ENCODE measurements around the gene NCOR1. TPM values are rescaled to one million over a fixed set of nuclear protein-coding genes. Genes with fewer than 3 reads are reported as not detected.
"Not testable (repeated sequence)": the region's sequence is repeated elsewhere in the genome, so short reads cannot be mapped to it uniquely, and the experiment has no call there.

Gene NCOR1
- total and polyA plus RNA-seq, 2 of the 13 experiments (the other 11 are each of a cell fraction or from before 2014, with no cell fraction given): 57.0 to 71.7 TPM

DNA sequence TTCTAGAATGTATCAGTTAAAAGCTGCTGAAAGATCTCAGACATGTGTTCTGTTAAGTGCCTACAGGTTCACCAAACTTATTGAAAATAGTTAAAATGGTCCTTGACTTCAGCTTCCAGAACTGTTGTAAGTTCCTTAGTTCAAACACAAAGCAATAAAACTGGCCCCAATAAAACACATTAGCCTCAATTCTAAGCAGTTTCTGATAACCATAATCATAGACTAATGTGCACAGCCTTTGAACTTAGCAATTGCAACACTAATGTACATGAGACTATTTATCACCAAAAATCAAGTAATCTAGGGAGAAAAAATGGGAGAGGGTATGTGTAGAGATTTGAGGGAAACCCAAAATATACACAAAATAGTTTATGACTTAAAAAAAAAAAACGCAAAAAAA lies 17.1 kb upstream of the NCOR1 start (continued):
- TF ChIP-seq YEATS2 (CRISPR knock-in tag; IDR thresholded peaks at IDR 0.05; ENCODE audit: borderline replicate concordance) (no peak), CCDC6 (CRISPR knock-in tag; IDR thresholded peaks at IDR 0.05) (no peak)
- TF ChIP-seq, protein P1, sequence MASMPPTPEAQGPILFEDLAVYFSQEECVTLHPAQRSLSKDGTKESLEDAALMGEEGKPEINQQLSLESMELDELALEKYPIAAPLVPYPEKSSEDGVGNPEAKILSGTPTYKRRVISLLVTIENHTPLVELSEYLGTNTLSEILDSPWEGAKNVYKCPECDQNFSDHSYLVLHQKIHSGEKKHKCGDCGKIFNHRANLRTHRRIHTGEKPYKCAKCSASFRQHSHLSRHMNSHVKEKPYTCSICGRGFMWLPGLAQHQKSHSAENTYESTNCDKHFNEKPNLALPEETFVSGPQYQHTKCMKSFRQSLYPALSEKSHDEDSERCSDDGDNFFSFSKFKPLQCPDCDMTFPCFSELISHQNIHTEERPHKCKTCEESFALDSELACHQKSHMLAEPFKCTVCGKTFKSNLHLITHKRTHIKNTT (CRISPR knock-in tag; IDR thresholded peaks at IDR 0.05): no peak

DNA sequence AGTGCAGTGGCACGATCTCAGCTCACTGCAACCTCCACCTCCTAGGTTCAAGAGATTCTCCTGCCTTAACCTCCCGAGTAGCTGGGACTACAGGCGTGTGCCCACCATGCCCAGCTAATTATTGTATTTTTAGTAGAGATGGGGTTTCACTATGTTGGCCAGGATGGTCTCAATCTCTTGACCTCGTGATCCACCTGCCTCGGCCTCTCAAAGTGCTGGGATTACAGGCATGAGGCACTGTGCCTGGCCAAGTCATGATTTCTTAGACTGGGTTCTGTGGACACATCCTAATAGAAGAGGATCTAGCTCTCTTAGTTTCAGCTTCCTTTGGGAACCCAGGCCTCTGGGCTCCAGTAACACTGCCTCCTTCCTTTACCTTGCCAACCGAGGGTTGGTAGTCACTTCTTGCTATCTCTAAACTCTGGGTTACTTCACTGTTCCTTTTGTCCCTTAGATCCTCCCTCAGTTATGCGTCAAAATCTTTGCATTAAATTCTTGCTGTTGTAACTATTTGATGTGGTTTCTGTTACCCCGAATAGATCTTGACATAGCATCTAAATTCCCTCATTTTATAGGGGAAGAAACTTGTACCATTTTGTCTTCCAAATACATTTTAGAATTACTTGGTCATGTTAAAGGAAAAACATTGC lies 14.7 kb upstream of the NCOR1 start:
- BruUV-seq (replicated peaks); H3K79me2 ChIP-seq (ENCODE audit: insufficient read depth, low read length); in situ Hi-C loops (cut with HindIII; ENCODE audit: extremely low pct_ligation_motif_present, low pct_unique_long_range_greater_than_20kb); ATAC-seq; H3K4me2 ChIP-seq (ENCODE audit: low read depth, low read length); DNase-seq (ENCODE audit: low spot score); H3K27ac ChIP-seq (ENCODE audit: extremely low read length, insufficient read depth, low read length); H3K36me3 ChIP-seq (replicated peaks in 1 of 2; ENCODE audit: control insufficient read depth in 1 of 2, insufficient read depth in 2 of 2, low read length in 2 of 2); H3K27me3 ChIP-seq (ENCODE audit: control insufficient read depth in 1 of 2, insufficient read depth in 2 of 2, low read length in 2 of 2); CTCF ChIA-PET (ENCODE audit: low intra/inter-chr PET ratio, low total read pairs); H2AFZ ChIP-seq (ENCODE audit: low read length); H3K4me1 ChIP-seq (ENCODE audit: insufficient read depth, low read length); FAIRE-seq; H3K4me3 ChIP-seq (replicated peaks in 1 of 3; ENCODE audit: insufficient read depth in 1 of 3, low read depth in 2 of 3, low read length in 3 of 3); H4K20me1 ChIP-seq (ENCODE audit: insufficient read depth, low read length); intact Hi-C loops (cut with micrococcal nuclease; ENCODE audit: unreplicated experiment); H3K9ac ChIP-seq (ENCODE audit: insufficient read depth, low read depth, low read length); H3K9me3 ChIP-seq (ENCODE audit: low read length): not testable (repeated sequence)
- POLR2A ChIA-PET: interaction anchor here (1.4 to 3.5 kb wide), 2 partner anchors 13 to 14 kb away, joined by 6 to 9 read pairs; partner anchors contain the start of genes NCOR1 and PIGL
- whole genome bisulfite sequencing (ENCODE audit: low lambda C conversion rate): 97% methylated on average over 7 of the region's 8 CpGs

DNA sequence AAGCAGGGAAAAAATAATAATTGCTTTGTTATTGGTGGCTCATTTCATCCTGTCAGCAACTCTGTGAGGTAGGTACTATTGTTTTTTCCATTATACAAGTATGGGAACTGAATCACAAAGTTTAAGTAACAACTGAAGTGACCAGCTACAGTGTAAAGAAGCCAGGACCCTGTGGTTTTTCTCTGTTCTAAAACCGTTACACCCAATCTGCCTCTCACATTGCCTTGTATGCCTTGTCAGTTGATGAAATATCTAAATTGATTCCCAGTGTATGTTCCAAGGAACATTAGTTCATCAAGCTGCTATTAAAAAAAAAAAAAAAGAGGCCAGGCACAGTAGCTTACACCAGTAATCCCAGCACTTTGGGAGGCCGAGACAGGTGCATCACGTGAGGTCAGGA lies 7.1 kb upstream of the NCOR1 start:
- in situ Hi-C loops (cut with HindIII; ENCODE audit: extremely low pct_ligation_motif_present, low pct_unique_long_range_greater_than_20kb): no loop called here
- H3K4me3 ChIP-seq (replicated peaks in 1 of 3; ENCODE audit: insufficient read depth in 1 of 3, low read depth in 2 of 3, low read length in 3 of 3): no peak overlapping the region
- no TSS peak for BruUV-seq (replicated peaks)

More for the DNA sequence above, 7.1 kb upstream of the NCOR1 start:
- Histone ChIP-seq H2AFZ (ENCODE audit: low read length) (no peak overlapping the region), H3K4me1 (ENCODE audit: insufficient read depth, low read length) (peaks cover 15% of the 10 kb centered on the region; the same call in 1 of the 2 replicates), H3K9ac (ENCODE audit: insufficient read depth, low read depth, low read length) (no peak overlapping the region), H3K27ac (ENCODE audit: extremely low read length, insufficient read depth, low read length) (no peak overlapping the region), H3K9me3 (ENCODE audit: low read length) (no peaks in the 10 kb centered on the region), H3K79me2 (ENCODE audit: insufficient read depth, low read length) (peaks cover 25% of the 10 kb centered on the region), H3K36me3 (replicated peaks in 1 of 2; ENCODE audit: control insufficient read depth in 1 of 2, insufficient read depth in 2 of 2, low read length in 2 of 2) (peaks cover 0 to 2% of the 10 kb centered on the region in 2 experiments; a peak in 2 of 5 replicates), H4K20me1 (ENCODE audit: insufficient read depth, low read length) (no peaks in the 10 kb centered on the region), H3K4me2 (ENCODE audit: low read depth, low read length) (no peak overlapping the region), H3K27me3 (ENCODE audit: control insufficient read depth in 1 of 2, insufficient read depth in 2 of 2, low read length in 2 of 2) (no peaks in the 10 kb centered on the region; a peak in 1 of 5 replicates)
- no peak for FAIRE-seq
- 98% methylated on average over 3 of the region's 3 CpGs for WGBS (ENCODE audit: low lambda C conversion rate)
- TF ChIP-seq SOX6 (IDR thresholded peaks at IDR 0.05) (no peak), SOX6 (CRISPR knock-in tag; IDR thresholded peaks at IDR 0.05) (no peak), HDAC6 (IDR thresholded peaks at IDR 0.05; ENCODE audit: low read depth, low read length) (no peak), RBFOX2 (IDR thresholded peaks at IDR 0.05; ENCODE audit: low read depth, low read length) (0 out of 2 replicates have a peak, but pooled peaks have one; percentile 36), BRD4 (CRISPR knock-in tag; IDR thresholded peaks at IDR 0.05) (no peak)
- TF ChIP-seq, protein P2, sequence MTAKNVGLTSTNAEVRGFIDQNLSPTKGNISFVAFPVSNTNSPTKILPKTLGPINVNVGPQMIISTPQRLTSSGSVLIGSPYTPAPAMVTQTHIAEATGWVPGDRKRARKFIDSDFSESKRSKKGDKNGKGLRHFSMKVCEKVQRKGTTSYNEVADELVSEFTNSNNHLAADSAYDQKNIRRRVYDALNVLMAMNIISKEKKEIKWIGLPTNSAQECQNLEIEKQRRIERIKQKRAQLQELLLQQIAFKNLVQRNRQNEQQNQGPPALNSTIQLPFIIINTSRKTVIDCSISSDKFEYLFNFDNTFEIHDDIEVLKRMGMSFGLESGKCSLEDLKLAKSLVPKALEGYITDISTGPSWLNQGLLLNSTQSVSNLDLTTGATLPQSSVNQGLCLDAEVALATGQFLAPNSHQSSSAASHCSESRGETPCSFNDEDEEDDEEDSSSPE (CRISPR knock-in tag; IDR thresholded peaks at IDR 0.05): no peak
- TF ChIP-seq, protein P3, sequence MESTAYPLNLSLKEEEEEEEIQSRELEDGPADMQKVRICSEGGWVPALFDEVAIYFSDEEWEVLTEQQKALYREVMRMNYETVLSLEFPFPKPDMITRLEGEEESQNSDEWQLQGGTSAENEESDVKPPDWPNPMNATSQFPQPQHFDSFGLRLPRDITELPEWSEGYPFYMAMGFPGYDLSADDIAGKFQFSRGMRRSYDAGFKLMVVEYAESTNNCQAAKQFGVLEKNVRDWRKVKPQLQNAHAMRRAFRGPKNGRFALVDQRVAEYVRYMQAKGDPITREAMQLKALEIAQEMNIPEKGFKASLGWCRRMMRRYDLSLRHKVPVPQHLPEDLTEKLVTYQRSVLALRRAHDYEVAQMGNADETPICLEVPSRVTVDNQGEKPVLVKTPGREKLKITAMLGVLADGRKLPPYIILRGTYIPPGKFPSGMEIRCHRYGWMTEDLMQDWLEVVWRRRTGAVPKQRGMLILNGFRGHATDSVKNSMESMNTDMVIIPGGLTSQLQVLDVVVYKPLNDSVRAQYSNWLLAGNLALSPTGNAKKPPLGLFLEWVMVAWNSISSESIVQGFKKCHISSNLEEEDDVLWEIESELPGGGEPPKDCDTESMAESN (CRISPR knock-in tag; conservative IDR thresholded peaks at IDR 0.05): no peak
- CTCF ChIA-PET (ENCODE audit: low intra/inter-chr PET ratio, low total read pairs): no interaction called here
- POLR2A ChIA-PET: interaction anchor here (0.6 kb wide), 1 partner anchor 25 kb away, joined by 3 read pairs; no protein-coding TSS in a partner anchor
- no peak for DNase-seq (ENCODE audit: low spot score)
- ATAC-seq: no peak
- intact Hi-C loops (cut with micrococcal nuclease; ENCODE audit: unreplicated experiment): no loop called here
